Measurements from ENCODE around the gene DROSHA.

- TF ChIP-seq CTCF (IDR thresholded peaks at IDR 0.05; ENCODE audit: low read length) (no peak), EZH2 (optimal IDR thresholded peaks at IDR 0.05; ENCODE audit: low read depth, low read length) (no peak)
Measured at GRCh38 chr5:31365776-31366175, 166.1 kb downstream of the DROSHA start.

Data from MM.1S (cell line).